Common myeloid progenitor, CD34-positive (primary cell): ENCODE data around the gene TMEM119. TPM values are rescaled to one million over a fixed set of nuclear protein-coding genes. Genes with fewer than 3 reads are reported as not detected.

Source experiments
- CTCF ChIA-PET: fragments of 350-600 bp; sonication (Branson Sonifier 250); formaldehyde crosslinking; loops from one replicate; lab custom pipeline; 2021; ENCODE audit warnings: antibody characterized with exemption; lab: Charles Lee
- POLR2A ChIA-PET: fragments of 350-600 bp; sonication (Branson Sonifier 250); formaldehyde crosslinking; loops from one replicate; lab custom pipeline; 2021; ENCODE audit warnings: antibody characterized with exemption; lab: Charles Lee
- DNase-seq, 3 donors: peaks; one replicate each; pipeline versions ENCODE4 v3.0.0 to v3.0.0-alpha.2; 2013
- H3K27ac ChIP-seq, 2 experiments: 1 replicate in 1 of 2; 2 replicates in 1 of 2; pipeline ENCODE4 v1.7.0; 2013; ENCODE audit warnings: inconsistent platforms in 2 of 2, low read length in 2 of 2, mild to moderate bottlenecking in 2 of 2, low read depth in 1 of 2, moderate library complexity in 1 of 2; ENCODE audit not compliant: severe bottlenecking in 2 of 2, insufficient read depth in 1 of 2, poor library complexity in 1 of 2
- H3K27me3 ChIP-seq, 5 experiments: replicated peaks in 2 of 5; 1 replicate in 3 of 5; 2 replicates in 2 of 5; pipeline versions ENCODE4 v1.6.1 to v1.7.0; 2013; ENCODE audit warnings: low read length in 4 of 5, mild to moderate bottlenecking in 2 of 5, moderate library complexity in 2 of 5, inconsistent platforms in 1 of 5; ENCODE audit not compliant: insufficient read depth in 5 of 5, control insufficient read depth in 4 of 5
- H3K36me3 ChIP-seq, 4 experiments: 1 replicate in 2 of 4; 2 replicates in 2 of 4; pipeline versions ENCODE4 v1.6.1 to v1.7.0; 2013; ENCODE audit warnings: low read length in 3 of 4, control low read depth in 1 of 4, mild to moderate bottlenecking in 1 of 4; ENCODE audit not compliant: control insufficient read depth in 4 of 4, insufficient read depth in 4 of 4
- H3K4me1 ChIP-seq, 4 experiments: 1 replicate in 3 of 4; 2 replicates in 1 of 4; pipeline versions ENCODE4 v1.6.1 to v1.7.1; 2013; ENCODE audit warnings: low read length in 3 of 4, mild to moderate bottlenecking in 3 of 4, control low read depth in 1 of 4, inconsistent platforms in 1 of 4, moderate library complexity in 1 of 4; ENCODE audit not compliant: control insufficient read depth in 4 of 4, insufficient read depth in 4 of 4; ENCODE audit errors: control extremely low read depth in 1 of 4
- H3K4me3 ChIP-seq, 7 experiments: 1 replicate in 4 of 7; 2 replicates in 3 of 7; pipeline versions ENCODE4 v1.5.1 to v1.7.0; 2013; ENCODE audit warnings: mild to moderate bottlenecking in 7 of 7, low read length in 6 of 7, moderate library complexity in 6 of 7, inconsistent platforms in 2 of 7, low read depth in 2 of 7, control low read depth in 1 of 7; ENCODE audit not compliant: insufficient read depth in 4 of 7, control insufficient read depth in 1 of 7; ENCODE audit errors: extremely low read depth in 1 of 7
- H3K9me3 ChIP-seq, 5 experiments: 1 replicate in 4 of 5; 2 replicates in 1 of 5; pipeline versions ENCODE4 v1.6.1 to v1.7.1; 2013; ENCODE audit warnings: low read length in 4 of 5, mild to moderate bottlenecking in 2 of 5, inconsistent platforms in 1 of 5, low read depth in 1 of 5, moderate library complexity in 1 of 5; ENCODE audit not compliant: control insufficient read depth in 4 of 5, insufficient read depth in 2 of 5; ENCODE audit errors: control extremely low read depth in 1 of 5
- WGBS: methylation state at CpG from one replicate; pipeline ENCODE4 v1.1.5; 2013; ENCODE audit not compliant: insufficient coverage; 5-methylcytosine and 5-hydroxymethylcytosine counted together
- polyA plus RNA-seq: library from polyadenylated mRNA; unstranded; fragments of 120-200 nt; gene quantifications from one replicate; pipeline ENCODE4 v1.2.1, GENCODE V29; 2013

TMEM119 gene, protein sequence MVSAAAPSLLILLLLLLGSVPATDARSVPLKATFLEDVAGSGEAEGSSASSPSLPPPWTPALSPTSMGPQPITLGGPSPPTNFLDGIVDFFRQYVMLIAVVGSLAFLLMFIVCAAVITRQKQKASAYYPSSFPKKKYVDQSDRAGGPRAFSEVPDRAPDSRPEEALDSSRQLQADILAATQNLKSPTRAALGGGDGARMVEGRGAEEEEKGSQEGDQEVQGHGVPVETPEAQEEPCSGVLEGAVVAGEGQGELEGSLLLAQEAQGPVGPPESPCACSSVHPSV
- polyA plus RNA-seq = not detected

DNA sequence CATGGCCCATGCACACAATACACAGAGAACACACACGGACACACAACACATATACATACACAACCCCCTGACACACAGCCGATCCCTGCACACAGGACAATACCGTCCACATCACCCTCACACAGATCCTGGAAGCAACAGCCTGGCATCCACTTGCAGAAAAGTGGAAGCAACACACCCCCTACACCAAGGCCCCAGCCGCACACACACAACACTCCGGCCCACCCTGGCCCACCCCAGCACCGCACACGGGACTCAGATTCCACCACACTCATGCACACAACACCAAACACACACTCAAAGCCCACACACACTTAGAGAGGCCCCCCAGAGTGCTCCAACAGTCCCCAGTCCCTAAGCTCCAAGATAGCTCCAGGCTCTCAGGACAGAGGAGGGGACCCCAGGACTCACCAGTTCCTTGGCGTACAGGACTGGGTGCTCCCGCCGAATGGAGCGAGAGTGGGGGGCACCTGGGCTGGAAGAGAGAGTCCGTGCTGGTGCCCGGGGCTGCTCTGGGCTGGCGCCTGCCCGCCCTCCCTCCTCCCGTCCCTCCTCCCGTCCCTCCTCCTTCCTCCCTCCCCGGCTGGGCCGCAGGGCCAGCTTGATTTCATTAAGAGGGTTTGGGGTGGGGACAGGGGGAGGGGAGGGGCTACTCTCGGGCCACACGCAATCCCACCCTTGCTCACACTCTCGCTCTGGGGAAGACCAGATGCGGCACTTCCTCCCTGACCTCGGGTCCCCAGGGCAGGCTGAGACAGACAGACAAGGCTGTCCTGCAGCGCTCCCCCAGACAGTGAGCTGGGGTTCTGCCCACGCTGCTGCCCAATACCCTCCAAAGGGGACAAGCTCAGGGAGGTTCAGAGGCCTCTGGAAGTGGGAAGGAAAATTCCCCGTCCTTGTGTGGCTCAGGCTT, at the start of gene TMEM119:
TSS of gene TMEM119 (minus strand) at position 526 of the 913 bp plus-strand sequence. CDS start 5,701 bp downstream, outside the sequence.
- Histone ChIP-seq H3K9me3 (no peaks in the 10 kb centered on the region), H3K27ac (no peak within 1 kb of the TSS), H3K4me1 (peaks cover 0 to 6% (median 0%) of the 10 kb centered on the region in 4 experiments), H3K27me3 (no peaks in the 10 kb centered on the region), H3K36me3 (no peaks in the 10 kb centered on the region), H3K4me3 (no peak within 1 kb of the TSS)
- POLR2A ChIA-PET = no interaction called here
- CTCF ChIA-PET = interaction anchor here (0.9 kb wide), 1 partner anchor 11 kb away, joined by 3 read pairs; no protein-coding TSS in a partner anchor
- no peak for DNase-seq
- 72% methylated on average over 9 of the region's 27 CpGs for WGBS

DNA sequence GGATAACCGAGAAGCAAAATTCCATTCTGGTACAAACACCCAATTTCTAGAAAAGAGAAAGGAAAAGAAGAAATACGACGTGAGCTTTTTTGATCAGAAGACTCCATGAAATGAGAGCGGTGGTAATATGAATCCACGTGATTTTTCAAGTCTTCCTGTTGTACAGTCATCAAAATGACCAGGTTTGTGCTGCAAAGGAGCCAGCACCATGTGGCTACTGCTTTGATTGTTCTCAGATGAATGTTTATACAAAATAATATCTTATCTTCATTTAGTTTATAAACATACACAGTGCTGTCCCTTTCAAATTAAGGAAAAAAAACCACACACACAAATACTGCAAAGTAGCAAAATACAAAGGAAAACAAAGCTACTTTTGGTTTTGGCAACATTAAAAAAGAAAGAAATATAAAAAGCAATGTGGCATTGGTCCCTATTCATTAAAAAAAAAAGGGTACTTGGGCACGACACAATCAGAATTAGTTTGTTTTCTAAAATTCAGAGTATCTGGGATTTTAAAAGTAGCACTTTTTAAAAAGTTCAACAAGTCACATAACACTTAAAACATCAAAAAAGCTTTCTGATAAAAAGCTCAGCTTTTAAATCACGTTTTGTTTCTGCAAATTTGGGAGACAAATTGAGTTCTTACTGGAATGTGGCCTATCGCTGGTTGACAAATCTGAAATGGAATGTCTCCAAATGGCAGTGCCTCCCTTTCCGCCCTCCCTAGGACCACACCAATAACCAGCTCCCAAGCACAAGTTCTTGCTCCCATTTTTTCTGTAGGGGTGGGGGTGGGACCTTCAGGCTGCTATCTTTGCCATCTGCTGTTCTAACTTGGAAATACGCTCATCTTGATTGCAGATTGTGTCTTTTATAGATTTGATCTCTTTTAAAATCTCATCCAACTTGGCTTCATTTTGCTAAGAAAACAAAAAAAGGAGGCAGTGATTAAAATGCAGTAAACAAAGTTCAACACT, 49.0 kb upstream of the TMEM119 start:
- peaks cover 6 to 41% (median 30%) of the 10 kb centered on the region in 4 experiments for H3K4me1 ChIP-seq

DNA sequence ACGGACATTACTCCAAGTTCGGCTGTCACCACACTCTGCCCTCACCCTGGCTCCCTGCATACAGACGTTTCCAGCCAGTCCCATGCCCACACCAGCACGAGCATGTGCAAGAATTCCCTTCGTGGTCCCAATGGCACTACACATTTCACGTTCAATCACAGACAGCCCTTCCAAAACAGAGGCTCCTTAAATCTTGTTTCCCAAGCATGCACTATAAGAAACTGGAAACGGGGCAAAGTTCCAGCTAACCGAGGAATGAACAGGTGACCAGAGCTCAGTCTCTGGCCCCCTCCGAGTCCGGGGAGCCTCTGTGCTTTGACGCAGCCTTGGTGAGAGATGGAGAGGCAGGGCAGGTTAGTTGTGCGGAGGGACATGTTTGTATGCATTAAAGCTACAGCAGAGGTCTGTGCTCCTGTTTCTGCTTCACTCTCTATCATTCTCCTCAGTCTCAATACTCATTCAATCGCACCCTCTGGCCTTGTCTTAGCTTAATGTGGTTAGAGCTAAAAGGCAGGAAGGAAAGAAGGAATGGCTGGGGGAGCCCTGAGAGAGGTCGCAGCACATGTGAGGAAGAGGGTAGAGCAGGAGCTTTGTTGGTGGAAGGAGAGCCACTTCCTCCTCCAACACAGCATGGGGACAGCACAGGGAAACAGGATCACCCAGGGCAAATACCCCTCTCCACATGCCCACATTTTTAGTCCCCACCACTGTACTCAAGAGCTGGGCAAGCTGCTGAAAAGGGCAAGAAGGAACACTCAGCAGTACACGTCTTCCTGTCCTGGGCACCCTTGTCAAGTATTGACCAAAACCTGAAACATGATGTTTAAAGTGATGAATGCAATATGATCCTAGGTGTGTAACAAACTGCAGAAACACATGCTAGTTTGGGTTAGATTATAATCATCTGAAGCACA, 48.1 kb upstream of the TMEM119 start:
- peaks cover 7 to 55% (median 27%) of the 10 kb centered on the region in 4 experiments for H3K36me3 ChIP-seq
- peak overlapping the region; percentile 2 to 11 for H3K27ac ChIP-seq

More for the DNA sequence above, 49.0 kb upstream of the TMEM119 start:
- Histone ChIP-seq H3K9me3 (no peaks in the 10 kb centered on the region), H3K27ac (peak overlapping the region; percentile 2 to 11), H3K4me3 (peak overlapping the region in 1 of 7 experiments; percentile 4), H3K36me3 (peaks cover 7 to 63% (median 31%) of the 10 kb centered on the region in 4 experiments), H3K27me3 (no peaks in the 10 kb centered on the region)
- ChIA-PET POLR2A (no interaction called here), CTCF (interaction anchor here (0.6 to 5.7 kb wide), 11 partner anchors 10 to 186 kb away, joined by 3 to 46 read pairs (median 4); partner anchors contain the start of gene SELPLG)
- 20% methylated on average over 1 of the region's 10 CpGs for WGBS
- DNase-seq = peak in 1 of 3 donors; percentile 50

DNA sequence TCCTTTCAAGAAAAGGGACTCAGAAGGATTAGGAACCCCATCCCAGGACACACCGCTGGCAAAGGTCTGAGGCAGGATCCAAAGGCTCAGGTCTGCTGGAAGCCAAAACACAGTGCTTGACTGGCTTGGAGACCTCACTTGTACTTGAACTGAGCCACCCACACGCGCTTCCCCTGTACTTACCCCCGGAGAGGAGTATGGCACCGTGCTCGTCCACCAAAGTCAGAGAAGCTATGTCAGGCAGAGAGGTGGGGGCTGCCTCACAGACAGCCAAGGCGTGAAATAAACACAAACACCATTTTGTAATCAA, 46.9 kb upstream of the TMEM119 start:
- 96% methylated on average over 4 of the region's 7 CpGs for WGBS
- Histone ChIP-seq H3K27ac (no peak overlapping the region), H3K4me1 (peaks cover 6 to 56% (median 46%) of the 10 kb centered on the region in 4 experiments), H3K4me3 (no peak overlapping the region), H3K27me3 (no peaks in the 10 kb centered on the region), H3K9me3 (no peaks in the 10 kb centered on the region), H3K36me3 (peaks cover 7 to 43% (median 22%) of the 10 kb centered on the region in 4 experiments)
- DNase-seq = no peak
- CTCF ChIA-PET = interaction anchor here (0.7 to 5.7 kb wide), 7 partner anchors 8 to 81 kb away, joined by 3 to 46 read pairs (median 4); partner anchors contain the start of gene SELPLG
- POLR2A ChIA-PET = no interaction called here

More for the DNA sequence above, 48.1 kb upstream of the TMEM119 start:
- H3K27me3 ChIP-seq = no peaks in the 10 kb centered on the region
- POLR2A ChIA-PET = no interaction called here
- H3K4me1 ChIP-seq = peaks cover 6 to 51% (median 39%) of the 10 kb centered on the region in 4 experiments
- H3K4me3 ChIP-seq = peak overlapping the region in 2 of 7 experiments; percentile 4 to 21
- no peak for DNase-seq
- H3K9me3 ChIP-seq = no peaks in the 10 kb centered on the region
- CTCF ChIA-PET = interaction anchor here (0.7 to 5.7 kb wide), 8 partner anchors 9 to 159 kb away, joined by 3 to 46 read pairs (median 5); partner anchors contain the start of gene SELPLG
- 75% methylated on average over 10 of the region's 15 CpGs for WGBS

DNA sequence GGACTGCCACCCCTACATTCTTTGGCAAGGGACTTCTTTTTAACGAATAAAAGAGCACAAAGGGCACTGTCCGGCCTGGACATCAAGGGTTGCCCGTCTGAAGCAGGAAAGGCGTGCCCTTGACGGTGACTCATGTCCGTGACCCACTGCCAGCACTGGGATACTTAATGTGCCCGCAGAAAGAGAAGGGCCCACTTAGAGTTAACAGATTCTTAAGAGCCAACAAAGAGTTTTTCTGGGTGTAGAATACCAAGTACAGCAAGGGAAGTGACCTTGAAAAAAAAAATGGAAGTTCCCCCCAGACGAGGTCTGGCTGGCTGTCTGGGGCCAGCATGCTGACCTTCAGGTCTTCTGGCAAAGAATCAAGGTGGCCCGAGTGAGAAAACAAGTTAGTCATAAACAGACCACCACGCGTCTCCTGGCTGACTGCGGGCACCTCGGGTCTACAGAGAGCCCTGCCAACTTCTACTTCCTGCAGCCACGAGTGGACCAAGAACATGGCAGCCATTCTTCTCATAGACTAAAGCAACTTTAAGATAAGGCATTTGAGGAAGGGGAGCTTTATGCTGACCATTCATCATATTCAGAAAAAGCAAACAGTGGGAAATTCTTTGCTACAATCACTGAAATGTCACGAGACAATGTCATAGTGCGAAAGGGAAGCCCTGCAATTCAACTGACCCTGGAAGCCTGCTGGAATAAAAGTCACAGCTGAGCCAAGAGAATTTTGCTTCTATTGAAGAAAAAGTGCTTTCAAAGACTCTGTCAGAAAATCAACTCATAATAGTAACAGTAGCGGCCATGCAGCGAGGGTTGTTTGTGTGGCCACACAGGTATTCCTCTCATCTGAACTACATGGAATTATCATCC, 46.3 kb upstream of the TMEM119 start:
- H3K9me3 ChIP-seq = no peaks in the 10 kb centered on the region
- H3K27me3 ChIP-seq = no peaks in the 10 kb centered on the region
- ChIA-PET CTCF (interaction anchor here (0.8 to 4.3 kb wide), 5 partner anchors 9 to 80 kb away, joined by 3 to 20 read pairs (median 4); no protein-coding TSS in a partner anchor), POLR2A (no interaction called here)
- no peak overlapping the region for H3K4me3 ChIP-seq
- no peak overlapping the region for H3K27ac ChIP-seq
- no peak for DNase-seq
- peaks cover 7 to 37% (median 19%) of the 10 kb centered on the region in 4 experiments for H3K36me3 ChIP-seq
- H3K4me1 ChIP-seq = peaks cover 6 to 56% (median 46%) of the 10 kb centered on the region in 4 experiments
- 90% methylated on average over 16 of the region's 18 CpGs for WGBS
